ENCODE results near the gene C5AR1. TPM values are rescaled to one million over a fixed set of nuclear protein-coding genes. Genes with fewer than 3 reads are reported as not detected.
"Not testable (repeated sequence)": the region's sequence is repeated elsewhere in the genome, so short reads cannot be mapped to it uniquely, and the experiment has no call there.

The C5AR1 gene
- total RNA-seq, 1 donor from 2014 or later = 3.7 TPM

- no peak for DNase-seq (ENCODE audit: low spot score)
- no peak for TF ChIP-seq CTCF (IDR thresholded peaks at IDR 0.05)
- no peaks in the 10 kb centered on the region for H3K36me3 Mint-ChIP-seq (ENCODE audit: low read depth)
- peak within 1 kb of the TSS; percentile 59 for H3K27ac Mint-ChIP-seq (ENCODE audit: unreplicated experiment)
- H3K4me1 Mint-ChIP-seq (ENCODE audit: low read depth) = peaks cover 14% of the 10 kb centered on the region
- H3K4me3 Mint-ChIP-seq (ENCODE audit: unreplicated experiment) = no peak within 1 kb of the TSS
- H3K9me3 Mint-ChIP-seq (ENCODE audit: low read depth) = no peaks in the 10 kb centered on the region
- peaks cover 2% of the 10 kb centered on the region for H3K27me3 Mint-ChIP-seq (ENCODE audit: low read depth)
These were observed 22.4 kb downstream of the C5AR1 start, which contains the start of gene C5AR2 for GRCh38 chr19:47331931-47332547. Gene C5AR2 (plus strand): TSS chr19:47332175. CDS start chr19:47340800, 8,625 bp downstream.

DNA sequence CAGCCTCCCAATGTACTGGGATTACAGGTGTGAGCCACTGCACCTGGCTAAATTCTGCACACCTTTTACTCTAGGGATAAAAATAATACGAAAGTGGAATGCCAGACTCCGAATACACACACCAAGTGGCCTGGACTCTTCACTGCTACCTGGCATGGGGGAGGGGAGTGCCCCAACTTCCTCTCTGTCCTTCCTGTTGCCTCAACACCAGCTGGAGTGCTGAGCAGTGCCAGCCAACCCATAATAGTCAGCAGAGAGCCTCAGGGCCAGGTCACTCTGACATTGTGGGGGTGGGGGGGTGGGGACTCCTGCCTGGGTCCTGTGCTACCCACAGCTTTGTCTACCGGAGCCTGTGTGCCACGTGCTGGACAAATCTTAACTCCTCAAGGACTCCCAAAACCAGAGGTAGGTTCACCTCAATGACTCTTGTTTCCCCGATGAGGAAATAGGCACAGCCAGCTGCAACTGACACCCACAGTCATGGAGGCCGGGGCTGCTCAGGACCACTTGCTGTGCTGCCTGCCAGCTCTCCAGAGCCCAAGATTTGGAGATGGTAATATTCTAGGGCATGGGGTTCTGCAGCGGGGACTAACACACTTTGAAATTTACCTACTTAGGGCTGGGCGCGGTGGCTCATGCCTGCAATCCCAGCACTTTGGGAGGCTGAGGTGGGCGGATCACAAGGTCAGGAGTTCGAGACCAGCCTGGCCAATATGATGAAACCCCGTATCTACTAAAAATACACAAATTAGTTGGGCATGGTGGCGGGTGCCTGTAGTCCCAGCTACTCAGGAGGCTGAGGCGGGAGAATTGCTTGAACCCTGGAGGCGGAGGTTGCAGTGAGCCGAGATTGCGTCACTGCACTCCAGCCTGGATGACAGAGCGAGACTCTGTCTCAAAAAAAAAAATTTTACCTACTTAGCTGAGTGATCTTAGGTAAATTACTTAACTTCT is 27.4 kb downstream of the C5AR1 start:
- H3K27me3 Mint-ChIP-seq (ENCODE audit: low read depth); H3K4me3 Mint-ChIP-seq (ENCODE audit: unreplicated experiment); H3K36me3 Mint-ChIP-seq (ENCODE audit: low read depth); H3K9me3 Mint-ChIP-seq (ENCODE audit: low read depth); H3K27ac Mint-ChIP-seq (ENCODE audit: unreplicated experiment); H3K4me1 Mint-ChIP-seq (ENCODE audit: low read depth); DNase-seq (ENCODE audit: low spot score): not testable (repeated sequence)

DNA sequence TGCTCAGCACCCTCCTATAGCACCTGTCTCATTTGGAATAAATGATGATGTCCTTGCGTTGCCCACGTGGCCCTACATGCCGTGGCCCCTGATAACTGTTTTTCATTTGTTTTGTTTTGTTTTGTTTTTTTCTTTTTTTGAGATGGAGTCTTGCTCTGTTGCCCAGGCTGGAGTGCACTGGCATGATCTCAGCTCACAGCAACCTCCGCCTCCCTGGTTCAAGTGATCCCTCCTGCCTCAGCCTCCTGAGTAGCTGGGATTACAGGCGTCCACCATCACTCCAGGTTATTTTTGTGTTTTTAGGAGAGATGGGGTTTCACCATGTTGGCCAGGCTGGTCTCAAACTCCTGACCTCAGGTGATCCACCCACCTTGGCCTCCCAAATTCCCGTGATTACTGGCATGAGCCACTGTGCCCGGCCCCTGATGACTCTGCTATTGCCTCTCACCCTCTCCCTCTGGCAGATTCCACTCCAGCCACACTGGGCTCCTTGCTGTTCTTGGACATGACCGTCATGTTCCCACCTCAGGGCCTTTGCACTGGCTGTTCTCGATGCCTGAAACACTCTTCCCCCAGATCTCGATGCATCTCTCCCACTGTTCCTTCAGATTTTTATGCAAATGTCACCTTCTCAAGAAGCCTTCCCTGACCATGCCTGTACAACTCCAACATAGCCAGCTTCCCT is 29.7 kb downstream of the C5AR1 start:
- no peaks in the 10 kb centered on the region for H3K36me3 Mint-ChIP-seq (ENCODE audit: low read depth)
- no peaks in the 10 kb centered on the region for H3K4me1 Mint-ChIP-seq (ENCODE audit: low read depth)
- DNase-seq (ENCODE audit: low spot score) = no peak
- no peaks in the 10 kb centered on the region for H3K9me3 Mint-ChIP-seq (ENCODE audit: low read depth)
- H3K27ac Mint-ChIP-seq (ENCODE audit: unreplicated experiment) = no peak overlapping the region
- H3K4me3 Mint-ChIP-seq (ENCODE audit: unreplicated experiment) = no peak overlapping the region
- H3K27me3 Mint-ChIP-seq (ENCODE audit: low read depth) = peaks cover 1% of the 10 kb centered on the region
- TF ChIP-seq CTCF (IDR thresholded peaks at IDR 0.05) = no peak

DNA sequence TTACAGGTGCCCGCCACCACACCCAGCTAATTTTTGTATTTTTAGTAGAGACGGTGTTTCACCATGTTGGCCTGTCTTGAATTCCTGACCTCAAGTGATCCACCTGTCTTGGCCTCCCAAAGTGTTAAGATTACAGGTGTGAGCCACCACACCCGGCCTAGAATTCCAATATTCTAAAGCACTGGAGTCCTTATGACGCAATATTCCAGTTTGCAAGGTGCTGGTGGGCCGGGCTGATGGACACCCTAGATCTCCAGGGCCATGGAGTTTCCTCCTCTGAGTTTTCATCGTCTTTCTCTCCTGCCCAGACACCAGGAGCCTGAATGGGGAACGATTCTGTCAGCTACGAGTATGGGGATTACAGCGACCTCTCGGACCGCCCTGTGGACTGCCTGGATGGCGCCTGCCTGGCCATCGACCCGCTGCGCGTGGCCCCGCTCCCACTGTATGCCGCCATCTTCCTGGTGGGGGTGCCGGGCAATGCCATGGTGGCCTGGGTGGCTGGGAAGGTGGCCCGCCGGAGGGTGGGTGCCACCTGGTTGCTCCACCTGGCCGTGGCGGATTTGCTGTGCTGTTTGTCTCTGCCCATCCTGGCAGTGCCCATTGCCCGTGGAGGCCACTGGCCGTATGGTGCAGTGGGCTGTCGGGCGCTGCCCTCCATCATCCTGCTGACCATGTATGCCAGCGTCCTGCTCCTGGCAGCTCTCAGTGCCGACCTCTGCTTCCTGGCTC is 31.0 kb downstream of the C5AR1 start:
- H3K9me3 Mint-ChIP-seq (ENCODE audit: low read depth) = no peaks in the 10 kb centered on the region
- H3K4me3 Mint-ChIP-seq (ENCODE audit: unreplicated experiment) = no peak overlapping the region
- no peak for TF ChIP-seq CTCF (IDR thresholded peaks at IDR 0.05)
- no peak for DNase-seq (ENCODE audit: low spot score)
- no peak overlapping the region for H3K27ac Mint-ChIP-seq (ENCODE audit: unreplicated experiment)
- no peaks in the 10 kb centered on the region for H3K4me1 Mint-ChIP-seq (ENCODE audit: low read depth)
- no peaks in the 10 kb centered on the region for H3K36me3 Mint-ChIP-seq (ENCODE audit: low read depth)
- peaks cover 1% of the 10 kb centered on the region for H3K27me3 Mint-ChIP-seq (ENCODE audit: low read depth)

GRCh38 chr19:47341734-47342133 is 32.1 kb downstream of the C5AR1 start:
- Mint-ChIP-seq H3K27ac (ENCODE audit: unreplicated experiment) (no peak overlapping the region), H3K27me3 (ENCODE audit: low read depth) (peaks cover 1% of the 10 kb centered on the region), H3K4me1 (ENCODE audit: low read depth) (no peaks in the 10 kb centered on the region), H3K4me3 (ENCODE audit: unreplicated experiment) (no peak overlapping the region), H3K9me3 (ENCODE audit: low read depth) (no peaks in the 10 kb centered on the region), H3K36me3 (ENCODE audit: low read depth) (no peaks in the 10 kb centered on the region)
- DNase-seq (ENCODE audit: low spot score) = no peak
- no peak for TF ChIP-seq CTCF (IDR thresholded peaks at IDR 0.05)
